B cell (primary cell): ENCODE measurements around the gene CIC.

Experiments
- EZH2 ChIP-seq: IDR thresholded peaks from 2 replicates; pipeline ENCODE4 v1.6.1; 2012; ENCODE audit warnings: borderline replicate concordance, low read depth, mild to moderate bottlenecking, moderate library complexity, low read length; ENCODE audit not compliant: insufficient read depth, poor library complexity, severe bottlenecking
- TF ChIP-seq, protein P1 (sequence below): fragments of 200-600 bp; IDR thresholded peaks from one replicate; pipeline ENCODE4 v1.8.0; 2022; ENCODE audit warnings: antibody characterized with exemption, mild to moderate bottlenecking

DNA sequence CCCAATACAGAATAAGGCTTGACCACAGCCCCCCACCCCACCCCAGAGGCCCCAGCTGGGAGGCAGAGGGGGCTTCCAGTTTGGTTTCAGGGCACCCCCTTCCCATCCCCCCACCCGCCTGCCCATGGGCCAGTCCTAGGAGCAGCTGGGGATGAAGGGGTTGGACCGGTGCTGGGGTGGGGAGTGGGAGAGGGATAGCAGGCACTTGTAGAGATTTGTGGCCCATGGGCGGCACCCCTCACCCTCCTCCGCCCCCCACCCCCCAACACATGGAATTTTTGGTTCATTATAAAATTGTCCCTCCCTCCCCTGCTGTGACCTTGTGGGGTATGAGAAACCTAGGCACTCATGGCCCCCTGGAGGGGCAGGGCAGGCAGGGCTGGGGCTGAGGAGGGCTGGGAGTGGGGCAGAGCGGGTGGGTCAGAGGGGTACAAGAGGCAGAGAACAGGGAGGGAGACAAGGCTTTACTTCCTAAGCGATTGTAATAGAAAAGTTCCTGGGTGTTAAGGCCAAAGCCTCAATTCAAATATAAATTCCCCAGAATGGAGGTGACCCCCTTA is 21.3 kb upstream of the CIC start:
- no peak for TF ChIP-seq EZH2
- TF ChIP-seq, protein P1, sequence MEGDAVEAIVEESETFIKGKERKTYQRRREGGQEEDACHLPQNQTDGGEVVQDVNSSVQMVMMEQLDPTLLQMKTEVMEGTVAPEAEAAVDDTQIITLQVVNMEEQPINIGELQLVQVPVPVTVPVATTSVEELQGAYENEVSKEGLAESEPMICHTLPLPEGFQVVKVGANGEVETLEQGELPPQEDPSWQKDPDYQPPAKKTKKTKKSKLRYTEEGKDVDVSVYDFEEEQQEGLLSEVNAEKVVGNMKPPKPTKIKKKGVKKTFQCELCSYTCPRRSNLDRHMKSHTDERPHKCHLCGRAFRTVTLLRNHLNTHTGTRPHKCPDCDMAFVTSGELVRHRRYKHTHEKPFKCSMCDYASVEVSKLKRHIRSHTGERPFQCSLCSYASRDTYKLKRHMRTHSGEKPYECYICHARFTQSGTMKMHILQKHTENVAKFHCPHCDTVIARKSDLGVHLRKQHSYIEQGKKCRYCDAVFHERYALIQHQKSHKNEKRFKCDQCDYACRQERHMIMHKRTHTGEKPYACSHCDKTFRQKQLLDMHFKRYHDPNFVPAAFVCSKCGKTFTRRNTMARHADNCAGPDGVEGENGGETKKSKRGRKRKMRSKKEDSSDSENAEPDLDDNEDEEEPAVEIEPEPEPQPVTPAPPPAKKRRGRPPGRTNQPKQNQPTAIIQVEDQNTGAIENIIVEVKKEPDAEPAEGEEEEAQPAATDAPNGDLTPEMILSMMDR, result no peak
